ENCODE results near the gene RARRES1. TPM values are rescaled to one million over a fixed set of nuclear protein-coding genes. Genes with fewer than 3 reads are reported as not detected.
A peak's percentile ranks its signal among the peaks of the same experiment; 100 is the strongest.

RARRES1 gene
- total RNA-seq, 1 experiment from 2014 or later = 0.81 TPM

DNA sequence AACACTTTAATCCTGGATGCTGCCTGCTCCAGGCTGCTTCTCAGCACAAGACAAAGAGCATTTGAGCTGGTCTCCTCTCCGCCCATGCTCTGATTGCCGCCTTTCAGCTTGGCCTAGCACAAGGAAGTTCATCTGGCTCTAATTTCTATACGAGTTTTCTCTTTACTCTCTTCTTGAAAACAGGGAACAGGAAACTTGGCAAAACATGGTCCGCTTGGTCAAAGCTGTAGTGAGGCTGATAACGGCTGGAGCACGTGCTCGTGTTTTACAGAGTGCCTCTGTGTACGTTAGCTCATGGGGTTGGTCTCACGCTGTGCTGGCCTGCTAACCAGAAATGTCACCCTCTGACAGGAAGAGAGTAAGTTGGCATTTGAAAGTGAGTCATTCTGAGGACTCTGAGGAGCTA lies 19.2 kb downstream of the RARRES1 start:
- no peak overlapping the region for H2BK12ac ChIP-seq (ENCODE audit: insufficient read length, low read depth, low read length)
- H4K20me1 ChIP-seq (ENCODE audit: control insufficient read depth, insufficient read depth, insufficient read length) = no peaks in the 10 kb centered on the region
- no peaks in the 10 kb centered on the region for H3K27me3 ChIP-seq (ENCODE audit: insufficient read depth, low read length)
- no peaks in the 10 kb centered on the region for H3K9me3 Mint-ChIP-seq
- H3T11ph ChIP-seq (ENCODE audit: low read length) = no peak overlapping the region
- peak overlapping the region; percentile 38 to 75 (median 50); a peak in 6 of 7 replicates for H3K27ac Mint-ChIP-seq
- no peak overlapping the region for H3K4me3 Mint-ChIP-seq
- H4K8ac ChIP-seq (replicated peaks; ENCODE audit: insufficient read length, low read depth, low read length) = no peak overlapping the region
- H2AFZ ChIP-seq (ENCODE audit: low read length) = no peak overlapping the region
- TF ChIP-seq, protein P1, sequence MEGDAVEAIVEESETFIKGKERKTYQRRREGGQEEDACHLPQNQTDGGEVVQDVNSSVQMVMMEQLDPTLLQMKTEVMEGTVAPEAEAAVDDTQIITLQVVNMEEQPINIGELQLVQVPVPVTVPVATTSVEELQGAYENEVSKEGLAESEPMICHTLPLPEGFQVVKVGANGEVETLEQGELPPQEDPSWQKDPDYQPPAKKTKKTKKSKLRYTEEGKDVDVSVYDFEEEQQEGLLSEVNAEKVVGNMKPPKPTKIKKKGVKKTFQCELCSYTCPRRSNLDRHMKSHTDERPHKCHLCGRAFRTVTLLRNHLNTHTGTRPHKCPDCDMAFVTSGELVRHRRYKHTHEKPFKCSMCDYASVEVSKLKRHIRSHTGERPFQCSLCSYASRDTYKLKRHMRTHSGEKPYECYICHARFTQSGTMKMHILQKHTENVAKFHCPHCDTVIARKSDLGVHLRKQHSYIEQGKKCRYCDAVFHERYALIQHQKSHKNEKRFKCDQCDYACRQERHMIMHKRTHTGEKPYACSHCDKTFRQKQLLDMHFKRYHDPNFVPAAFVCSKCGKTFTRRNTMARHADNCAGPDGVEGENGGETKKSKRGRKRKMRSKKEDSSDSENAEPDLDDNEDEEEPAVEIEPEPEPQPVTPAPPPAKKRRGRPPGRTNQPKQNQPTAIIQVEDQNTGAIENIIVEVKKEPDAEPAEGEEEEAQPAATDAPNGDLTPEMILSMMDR (conservative IDR thresholded peaks at IDR 0.05) = no peak
- H3K9ac ChIP-seq (ENCODE audit: extremely low read depth, insufficient read length, low read length) = no peak overlapping the region
- H3K79me1 ChIP-seq (ENCODE audit: insufficient read depth, low read depth, low read length, poor library complexity, severe bottlenecking) = no peaks in the 10 kb centered on the region
- no peaks in the 10 kb centered on the region for H3K23me2 ChIP-seq (ENCODE audit: insufficient read length, low read depth, low read length, poor library complexity, severe bottlenecking)
- H2BK15ac ChIP-seq (ENCODE audit: low read depth, low read length) = no peak overlapping the region
- no peak overlapping the region for H3K27ac ChIP-seq (ENCODE audit: insufficient read length, low read depth, low read length)
- H2BK5ac ChIP-seq (ENCODE audit: insufficient read length, low read length) = no peak overlapping the region
- H3K14ac ChIP-seq (ENCODE audit: insufficient read depth, low read length) = no peak overlapping the region; the same call in 1 of the 2 replicates
- no peak overlapping the region for H2BK20ac ChIP-seq (ENCODE audit: low read depth, low read length, poor library complexity, severe bottlenecking)
- H3K23ac ChIP-seq (ENCODE audit: insufficient read length, low read depth, low read length) = no peak overlapping the region
- no peaks in the 10 kb centered on the region for H3K9me3 ChIP-seq (ENCODE audit: control insufficient read depth, low read depth, low read length)
- no peak overlapping the region for H4K5ac ChIP-seq (ENCODE audit: insufficient read length, low read depth, low read length)
- no CpG with 5 or more reads among the region's 9 CpGs for WGBS (ENCODE audit: extremely low coverage, insufficient read length, low lambda C conversion rate)
- H3K36me3 Mint-ChIP-seq (ENCODE audit: insufficient read depth in 1 of 3, low read depth in 3 of 3) = peaks cover 0 to 14% (median 0%) of the 10 kb centered on the region in 3 experiments; a peak in 2 of 7 replicates
- peaks cover 15 to 17% of the 10 kb centered on the region in 2 experiments for H3K4me1 Mint-ChIP-seq
- no peak overlapping the region for H4K91ac ChIP-seq (ENCODE audit: insufficient read length, low read depth, low read length)
- no peaks in the 10 kb centered on the region for H3K27me3 Mint-ChIP-seq (ENCODE audit: low read depth)
- no peak overlapping the region for H3K18ac ChIP-seq (ENCODE audit: insufficient read length, low read depth, low read length)
- H3K79me2 ChIP-seq (ENCODE audit: insufficient read depth, low read length) = no peaks in the 10 kb centered on the region
- peak overlapping the region; percentile 41 for H2AK5ac ChIP-seq (ENCODE audit: insufficient read length, low read length)
- no peak overlapping the region for H3K56ac ChIP-seq (ENCODE audit: insufficient read length, low read depth, low read length)
- no peak overlapping the region for H3K4ac ChIP-seq (ENCODE audit: low read depth, low read length)
- DNase-seq = no peak
- no peaks in the 10 kb centered on the region for H3K4me1 ChIP-seq (ENCODE audit: insufficient read depth, low read length)
- H3K4me2 ChIP-seq (ENCODE audit: insufficient read depth, insufficient read length, low read length) = no peak overlapping the region
- H2BK120ac ChIP-seq (ENCODE audit: low read depth, low read length, poor library complexity, severe bottlenecking) = no peak overlapping the region

Measured in H9 (cell line).